ENCODE measurements around the gene ERO1A.

The ERO1A gene

GRCh38 chr14:52598568-52598967 is 96.8 kb downstream of the ERO1A start:
- DNase-seq (ENCODE audit: low read depth): no peak
- no peak for TF ChIP-seq CTCF (conservative IDR thresholded peaks at IDR 0.05; ENCODE audit: control insufficient read depth, insufficient read depth, low read depth, low read length)
- H3K4me3 ChIP-seq (ENCODE audit: control insufficient read depth, low read depth, low read length): no peak overlapping the region

GRCh38 chr14:52596861-52597260 is 98.5 kb downstream of the ERO1A start:
- no peak for TF ChIP-seq CTCF (conservative IDR thresholded peaks at IDR 0.05; ENCODE audit: control insufficient read depth, insufficient read depth, low read depth, low read length)
- no peak overlapping the region for H3K4me3 ChIP-seq (ENCODE audit: control insufficient read depth, low read depth, low read length)
- peak; percentile 4 for DNase-seq (ENCODE audit: low read depth)

GRCh38 chr14:52596320-52596719 is 99.0 kb downstream of the ERO1A start:
- no peak for TF ChIP-seq CTCF (conservative IDR thresholded peaks at IDR 0.05; ENCODE audit: control insufficient read depth, insufficient read depth, low read depth, low read length)
- no peak overlapping the region for H3K4me3 ChIP-seq (ENCODE audit: control insufficient read depth, low read depth, low read length)
- no peak for DNase-seq (ENCODE audit: low read depth)

- peak; percentile 2 for DNase-seq (ENCODE audit: low read depth)
These were observed 105.0 kb downstream of the ERO1A start for GRCh38 chr14:52590318-52590717.

More at GRCh38 chr14:52590318-52590717, 105.0 kb downstream of the ERO1A start:
- no peak overlapping the region for H3K4me3 ChIP-seq (ENCODE audit: control insufficient read depth, low read depth, low read length)
- no peak for TF ChIP-seq CTCF (conservative IDR thresholded peaks at IDR 0.05; ENCODE audit: control insufficient read depth, insufficient read depth, low read depth, low read length)
